ENCODE results near the gene USP9X.

USP9X gene

GRCh38 chrX:41084893-41085511 lies at the start of gene USP9X:
Gene USP9X, plus strand, starts transcription at chrX:41085445. Its CDS starts 38,184 bp downstream, at chrX:41123629.
- TF ChIP-seq MAX (IDR thresholded peaks at IDR 0.05) (no peak), YY1 (IDR thresholded peaks at IDR 0.05; ENCODE audit: low read depth) (peak; percentile 55)

GRCh38 chrX:41035582-41035981 lies 49.7 kb upstream of the USP9X start:
- TF ChIP-seq RAD21 (IDR thresholded peaks at IDR 0.05; ENCODE audit: low read depth), result no peak
- no peak for TF ChIP-seq USF1 (IDR thresholded peaks at IDR 0.05)
- no peak for TF ChIP-seq EP300 (IDR thresholded peaks at IDR 0.05; ENCODE audit: borderline replicate concordance)
- no peak for TF ChIP-seq TEAD4 (IDR thresholded peaks at IDR 0.05)
- no peak for TF ChIP-seq TAF1 (IDR thresholded peaks at IDR 0.05; ENCODE audit: low read depth)
- no peak for TF ChIP-seq YY1 (IDR thresholded peaks at IDR 0.05; ENCODE audit: low read depth)
- TF ChIP-seq FOXM1 (IDR thresholded peaks at IDR 0.05; ENCODE audit: borderline replicate concordance, low read depth), result no peak
- no peak for TF ChIP-seq TCF12 (IDR thresholded peaks at IDR 0.05; ENCODE audit: low read depth)
- no peak for TF ChIP-seq CREB1 (IDR thresholded peaks at IDR 0.05; ENCODE audit: low read depth)
- no peak for TF ChIP-seq ZBTB7A (IDR thresholded peaks at IDR 0.05; ENCODE audit: low read depth)
- no peak for TF ChIP-seq REST (IDR thresholded peaks at IDR 0.05; ENCODE audit: low read depth)
- TF ChIP-seq CEBPB (IDR thresholded peaks at IDR 0.05), result no peak
- TF ChIP-seq MAX (IDR thresholded peaks at IDR 0.05), result no peak

- TF ChIP-seq CEBPB (IDR thresholded peaks at IDR 0.05) (no peak), MAX (IDR thresholded peaks at IDR 0.05) (no peak), TEAD4 (IDR thresholded peaks at IDR 0.05) (no peak), EGR1 (IDR thresholded peaks at IDR 0.05) (no peak), CREB1 (IDR thresholded peaks at IDR 0.05; ENCODE audit: low read depth) (no peak), FOXM1 (IDR thresholded peaks at IDR 0.05; ENCODE audit: borderline replicate concordance, low read depth) (no peak), REST (IDR thresholded peaks at IDR 0.05; ENCODE audit: low read depth) (no peak), ZBTB7A (IDR thresholded peaks at IDR 0.05; ENCODE audit: low read depth) (no peak), YY1 (IDR thresholded peaks at IDR 0.05; ENCODE audit: low read depth) (no peak), EP300 (IDR thresholded peaks at IDR 0.05; ENCODE audit: borderline replicate concordance) (no peak), RAD21 (IDR thresholded peaks at IDR 0.05; ENCODE audit: low read depth) (no peak), TCF12 (IDR thresholded peaks at IDR 0.05; ENCODE audit: low read depth) (no peak), NFIC (IDR thresholded peaks at IDR 0.05) (no peak), TAF1 (IDR thresholded peaks at IDR 0.05; ENCODE audit: low read depth) (no peak), USF1 (IDR thresholded peaks at IDR 0.05) (no peak)
Measured at GRCh38 chrX:41036668-41037326, 48.4 kb upstream of the USP9X start.

GRCh38 chrX:41043196-41043595 lies 42.0 kb upstream of the USP9X start:
- TF ChIP-seq USF1 (IDR thresholded peaks at IDR 0.05), result no peak
- TF ChIP-seq MAX (IDR thresholded peaks at IDR 0.05), result no peak
- TF ChIP-seq CREB1 (IDR thresholded peaks at IDR 0.05; ENCODE audit: low read depth), result no peak

- TF ChIP-seq EGR1 (IDR thresholded peaks at IDR 0.05) (no peak), CEBPB (IDR thresholded peaks at IDR 0.05) (no peak), MAX (IDR thresholded peaks at IDR 0.05) (no peak)
Measured at GRCh38 chrX:41043674-41044345, 41.4 kb upstream of the USP9X start.

All from Ishikawa (cell line).